K562 (cell line): ENCODE results near the gene EDRF1. TPM values are rescaled to one million over a fixed set of nuclear protein-coding genes. Genes with fewer than 3 reads are reported as not detected.

Experiments used
- TCF7 ChIP-seq: sonication (generic); IDR thresholded peaks from 2 replicates; pipeline ENCODE4 v1.6.1; 2016; ENCODE audit warnings: antibody characterized with exemption, borderline replicate concordance
- U2AF1 ChIP-seq: fragments of 200-400 bp; formaldehyde crosslinking; optimal IDR thresholded peaks from 2 replicates; pipeline ENCODE3; 2017; ENCODE audit warnings: mild to moderate bottlenecking, low read depth, low read length, moderate library complexity
- polyA plus RNA-seq, 8 experiments: library from polyadenylated mRNA; depleted of rRNA in 4 of 8; stranded (reverse) in 5 of 8; unstranded in 3 of 8; fragments of >200 nt; fragmentation: Nextera tagmentation in 2 of 8; fragmentation: Illumina TruSeq in 1 of 8; extraction: Ambion mirVana in 2 of 8; extraction: Trizol in 1 of 8; gene quantifications; 2 replicates each; pipeline versions ENCODE4 v1.2.1 to v1.2.3, GENCODE V29; 2011 to 2014; ENCODE audit warnings: inconsistent platforms in 1 of 8, missing spikeins in 1 of 8
- total RNA-seq, 7 experiments: library from RNA; depleted of rRNA in 6 of 7; stranded (reverse); fragments of >200 nt in 6 of 7; fragmentation: Illumina TruSeq in 2 of 7; extraction: Trizol in 2 of 7; gene quantifications; 2 replicates each; pipeline versions ENCODE4 v1.2.1 to v1.2.3, GENCODE V29; 2011 to 2021; ENCODE audit warnings: low replicate concordance in 1 of 7
- TF ChIP-seq, protein P1 (sequence below): fragments of 200-600 bp; sonication (generic); IDR thresholded peaks from one replicate; pipeline ENCODE4 v1.6.1; 2012; ENCODE audit warnings: mild to moderate bottlenecking, low read depth, low read length, inconsistent platforms

Gene EDRF1
- total and polyA plus RNA-seq, 9 of the 15 experiments (the other 6 are each of a cell fraction or from before 2014, with no cell fraction given): 7.6 to 26.0 (median 18.6) TPM

DNA sequence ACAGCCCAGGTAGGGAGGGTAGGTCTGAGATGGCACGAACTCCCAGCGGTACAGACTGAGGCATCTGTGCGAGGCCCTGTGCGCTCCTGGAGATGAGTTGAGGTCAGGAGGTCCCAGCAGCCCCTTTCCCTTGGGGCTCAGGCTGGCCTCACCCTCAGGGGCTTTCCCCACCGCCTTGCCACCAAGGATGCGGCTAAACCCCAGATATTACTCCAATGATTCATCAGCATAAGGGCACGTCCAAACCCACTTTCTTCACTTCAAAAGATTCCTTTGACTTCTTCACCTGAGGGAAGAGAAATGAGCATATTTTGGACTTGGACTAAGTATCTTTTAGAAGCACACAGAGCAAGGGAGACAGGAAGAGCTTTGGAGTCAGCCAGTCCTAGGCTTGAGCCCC lies 83.2 kb downstream of the EDRF1 start (continued):
- TF ChIP-seq, protein P1, sequence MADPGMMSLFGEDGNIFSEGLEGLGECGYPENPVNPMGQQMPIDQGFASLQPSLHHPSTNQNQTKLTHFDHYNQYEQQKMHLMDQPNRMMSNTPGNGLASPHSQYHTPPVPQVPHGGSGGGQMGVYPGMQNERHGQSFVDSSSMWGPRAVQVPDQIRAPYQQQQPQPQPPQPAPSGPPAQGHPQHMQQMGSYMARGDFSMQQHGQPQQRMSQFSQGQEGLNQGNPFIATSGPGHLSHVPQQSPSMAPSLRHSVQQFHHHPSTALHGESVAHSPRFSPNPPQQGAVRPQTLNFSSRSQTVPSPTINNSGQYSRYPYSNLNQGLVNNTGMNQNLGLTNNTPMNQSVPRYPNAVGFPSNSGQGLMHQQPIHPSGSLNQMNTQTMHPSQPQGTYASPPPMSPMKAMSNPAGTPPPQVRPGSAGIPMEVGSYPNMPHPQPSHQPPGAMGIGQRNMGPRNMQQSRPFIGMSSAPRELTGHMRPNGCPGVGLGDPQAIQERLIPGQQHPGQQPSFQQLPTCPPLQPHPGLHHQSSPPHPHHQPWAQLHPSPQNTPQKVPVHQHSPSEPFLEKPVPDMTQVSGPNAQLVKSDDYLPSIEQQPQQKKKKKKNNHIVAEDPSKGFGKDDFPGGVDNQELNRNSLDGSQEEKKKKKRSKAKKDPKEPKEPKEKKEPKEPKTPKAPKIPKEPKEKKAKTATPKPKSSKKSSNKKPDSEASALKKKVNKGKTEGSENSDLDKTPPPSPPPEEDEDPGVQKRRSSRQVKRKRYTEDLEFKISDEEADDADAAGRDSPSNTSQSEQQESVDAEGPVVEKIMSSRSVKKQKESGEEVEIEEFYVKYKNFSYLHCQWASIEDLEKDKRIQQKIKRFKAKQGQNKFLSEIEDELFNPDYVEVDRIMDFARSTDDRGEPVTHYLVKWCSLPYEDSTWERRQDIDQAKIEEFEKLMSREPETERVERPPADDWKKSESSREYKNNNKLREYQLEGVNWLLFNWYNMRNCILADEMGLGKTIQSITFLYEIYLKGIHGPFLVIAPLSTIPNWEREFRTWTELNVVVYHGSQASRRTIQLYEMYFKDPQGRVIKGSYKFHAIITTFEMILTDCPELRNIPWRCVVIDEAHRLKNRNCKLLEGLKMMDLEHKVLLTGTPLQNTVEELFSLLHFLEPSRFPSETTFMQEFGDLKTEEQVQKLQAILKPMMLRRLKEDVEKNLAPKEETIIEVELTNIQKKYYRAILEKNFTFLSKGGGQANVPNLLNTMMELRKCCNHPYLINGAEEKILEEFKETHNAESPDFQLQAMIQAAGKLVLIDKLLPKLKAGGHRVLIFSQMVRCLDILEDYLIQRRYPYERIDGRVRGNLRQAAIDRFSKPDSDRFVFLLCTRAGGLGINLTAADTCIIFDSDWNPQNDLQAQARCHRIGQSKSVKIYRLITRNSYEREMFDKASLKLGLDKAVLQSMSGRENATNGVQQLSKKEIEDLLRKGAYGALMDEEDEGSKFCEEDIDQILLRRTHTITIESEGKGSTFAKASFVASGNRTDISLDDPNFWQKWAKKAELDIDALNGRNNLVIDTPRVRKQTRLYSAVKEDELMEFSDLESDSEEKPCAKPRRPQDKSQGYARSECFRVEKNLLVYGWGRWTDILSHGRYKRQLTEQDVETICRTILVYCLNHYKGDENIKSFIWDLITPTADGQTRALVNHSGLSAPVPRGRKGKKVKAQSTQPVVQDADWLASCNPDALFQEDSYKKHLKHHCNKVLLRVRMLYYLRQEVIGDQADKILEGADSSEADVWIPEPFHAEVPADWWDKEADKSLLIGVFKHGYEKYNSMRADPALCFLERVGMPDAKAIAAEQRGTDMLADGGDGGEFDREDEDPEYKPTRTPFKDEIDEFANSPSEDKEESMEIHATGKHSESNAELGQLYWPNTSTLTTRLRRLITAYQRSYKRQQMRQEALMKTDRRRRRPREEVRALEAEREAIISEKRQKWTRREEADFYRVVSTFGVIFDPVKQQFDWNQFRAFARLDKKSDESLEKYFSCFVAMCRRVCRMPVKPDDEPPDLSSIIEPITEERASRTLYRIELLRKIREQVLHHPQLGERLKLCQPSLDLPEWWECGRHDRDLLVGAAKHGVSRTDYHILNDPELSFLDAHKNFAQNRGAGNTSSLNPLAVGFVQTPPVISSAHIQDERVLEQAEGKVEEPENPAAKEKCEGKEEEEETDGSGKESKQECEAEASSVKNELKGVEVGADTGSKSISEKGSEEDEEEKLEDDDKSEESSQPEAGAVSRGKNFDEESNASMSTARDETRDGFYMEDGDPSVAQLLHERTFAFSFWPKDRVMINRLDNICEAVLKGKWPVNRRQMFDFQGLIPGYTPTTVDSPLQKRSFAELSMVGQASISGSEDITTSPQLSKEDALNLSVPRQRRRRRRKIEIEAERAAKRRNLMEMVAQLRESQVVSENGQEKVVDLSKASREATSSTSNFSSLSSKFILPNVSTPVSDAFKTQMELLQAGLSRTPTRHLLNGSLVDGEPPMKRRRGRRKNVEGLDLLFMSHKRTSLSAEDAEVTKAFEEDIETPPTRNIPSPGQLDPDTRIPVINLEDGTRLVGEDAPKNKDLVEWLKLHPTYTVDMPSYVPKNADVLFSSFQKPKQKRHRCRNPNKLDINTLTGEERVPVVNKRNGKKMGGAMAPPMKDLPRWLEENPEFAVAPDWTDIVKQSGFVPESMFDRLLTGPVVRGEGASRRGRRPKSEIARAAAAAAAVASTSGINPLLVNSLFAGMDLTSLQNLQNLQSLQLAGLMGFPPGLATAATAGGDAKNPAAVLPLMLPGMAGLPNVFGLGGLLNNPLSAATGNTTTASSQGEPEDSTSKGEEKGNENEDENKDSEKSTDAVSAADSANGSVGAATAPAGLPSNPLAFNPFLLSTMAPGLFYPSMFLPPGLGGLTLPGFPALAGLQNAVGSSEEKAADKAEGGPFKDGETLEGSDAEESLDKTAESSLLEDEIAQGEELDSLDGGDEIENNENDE: no peak
- no peak for TF ChIP-seq U2AF1
- TF ChIP-seq TCF7: no peak
- TF ChIP-seq, all 486 proteins: peak for 0
